DMS153 (cell line): ENCODE results near the gene SERPINE1.
"Not testable (repeated sequence)": the region's sequence is repeated elsewhere in the genome, so short reads cannot be mapped to it uniquely, and the experiment has no call there.

ENCODE experiments used
- DNase-seq: peaks from one replicate; lab custom pipeline; 2025; lab: John Stamatoyannopoulos, UW

Gene SERPINE1

GRCh38 chr7:101124376-101125056, 2.4 kb upstream of the SERPINE1 start:
- DNase-seq: peak; percentile 17

GRCh38 chr7:101125989-101126650, 784 bp upstream of the SERPINE1 start:
- DNase-seq: no peak

- DNase-seq: no peak
Measured at GRCh38 chr7:101127460-101128039, 646 bp downstream of the SERPINE1 start.

GRCh38 chr7:101128040-101128834, 1.3 kb downstream of the SERPINE1 start:
- no peak for DNase-seq

GRCh38 chr7:101129603-101130117, 2.8 kb downstream of the SERPINE1 start:
- DNase-seq: no peak

- not testable (repeated sequence) for DNase-seq
Measured at GRCh38 chr7:101132626-101133600, 6.0 kb downstream of the SERPINE1 start.

- no peak for DNase-seq
Measured at GRCh38 chr7:101133621-101134398, 6.9 kb downstream of the SERPINE1 start.

GRCh38 chr7:101134399-101134980, 7.6 kb downstream of the SERPINE1 start:
- DNase-seq: no peak

- no peak for DNase-seq
Measured at GRCh38 chr7:101137651-101138212, 10.8 kb downstream of the SERPINE1 start.

DNA sequence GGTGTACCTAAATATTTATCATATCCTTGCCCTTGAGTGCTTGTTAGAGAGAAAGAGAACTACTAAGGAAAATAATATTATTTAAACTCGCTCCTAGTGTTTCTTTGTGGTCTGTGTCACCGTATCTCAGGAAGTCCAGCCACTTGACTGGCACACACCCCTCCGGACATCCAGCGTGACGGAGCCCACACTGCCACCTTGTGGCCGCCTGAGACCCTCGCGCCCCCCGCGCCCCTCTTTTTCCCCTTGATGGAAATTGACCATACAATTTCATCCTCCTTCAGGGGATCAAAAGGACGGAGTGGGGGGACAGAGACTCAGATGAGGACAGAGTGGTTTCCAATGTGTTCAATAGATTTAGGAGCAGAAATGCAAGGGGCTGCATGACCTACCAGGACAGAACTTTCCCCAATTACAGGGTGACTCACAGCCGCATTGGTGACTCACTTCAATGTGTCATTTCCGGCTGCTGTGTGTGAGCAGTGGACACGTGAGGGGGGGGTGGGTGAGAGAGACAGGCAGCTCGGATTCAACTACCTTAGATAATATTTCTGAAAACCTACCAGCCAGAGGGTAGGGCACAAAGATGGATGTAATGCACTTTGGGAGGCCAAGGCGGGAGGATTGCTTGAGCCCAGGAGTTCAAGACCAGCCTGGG, 11.4 kb downstream of the SERPINE1 start:
- DNase-seq: peak; percentile 89

- DNase-seq: no peak
Measured at GRCh38 chr7:101140339-101140699, 13.4 kb downstream of the SERPINE1 start.

- DNase-seq: no peak
Measured at GRCh38 chr7:101140746-101141382, 14.0 kb downstream of the SERPINE1 start.

- no peak for DNase-seq
Measured at GRCh38 chr7:101151908-101152651, 25.2 kb downstream of the SERPINE1 start.

- peak; percentile 97 for DNase-seq
Measured at GRCh38 chr7:101153969-101154692, 27.2 kb downstream of the SERPINE1 start, which contains the start of gene AP1S1. Gene AP1S1, plus strand, starts transcription at chr7:101154476. Its CDS starts 39 bp downstream, at chr7:101154515.

DNA sequence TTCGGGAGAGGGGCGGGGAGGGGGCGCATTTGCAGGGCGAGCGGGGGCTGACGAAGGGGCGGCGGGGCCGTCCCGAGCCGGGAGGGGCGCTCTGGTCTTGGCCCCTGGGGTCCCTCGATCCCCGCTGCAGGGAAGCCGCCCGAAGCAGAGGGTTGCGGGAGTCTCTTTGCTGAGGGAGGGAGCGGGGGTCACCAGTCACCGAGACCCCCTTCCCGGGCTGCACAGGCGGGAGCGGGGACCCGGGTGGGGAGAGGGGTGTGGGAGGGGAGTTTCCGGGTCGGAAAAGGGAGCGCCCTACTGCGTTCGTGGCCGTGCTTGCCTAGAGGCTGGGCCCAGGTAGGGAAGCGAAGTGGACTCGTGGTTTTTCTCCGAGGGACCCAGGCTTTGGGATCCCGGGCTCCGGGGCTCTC, 27.8 kb downstream of the SERPINE1 start:
- no peak for DNase-seq

GRCh38 chr7:101155303-101155702, 28.4 kb downstream of the SERPINE1 start:
- DNase-seq: no peak

- no peak for DNase-seq
Measured at GRCh38 chr7:101156277-101156676, 29.4 kb downstream of the SERPINE1 start.
